OCI-LY3 (cell line): ENCODE results near the gene VIL1.

ENCODE experiments used
- H2AFZ ChIP-seq: fragments of 200-600, 300-600 bp; shearing (Covaris generic); 2 replicates; pipeline ENCODE4 v1.6.0; 2014; ENCODE audit warnings: antibody characterized with exemption, low read depth, low read length
- H3K27ac ChIP-seq: fragments of 200-600, 300-600 bp; sonication (generic); 2 replicates; pipeline ENCODE4 v1.5.1; 2014; ENCODE audit warnings: mild to moderate bottlenecking, low read length, moderate library complexity, mixed read lengths
- H3K27me3 ChIP-seq: fragments of 200-600, 300-600 bp; sonication (generic); 2 replicates; pipeline ENCODE4 v1.6.1; 2014; ENCODE audit warnings: low read depth, low read length, mixed read lengths
- H3K36me3 ChIP-seq: fragments of 200-600, 300-600 bp; sonication (generic); replicated peaks from 2 replicates; pipeline ENCODE3; 2014; ENCODE audit warnings: low read depth, low read length, mixed read lengths
- H3K4me1 ChIP-seq: fragments of 300-600, 200-600 bp; sonication (generic); 2 replicates; pipeline ENCODE4 v1.6.1; 2014; ENCODE audit warnings: low read length, mixed read lengths
- H3K4me2 ChIP-seq: fragments of 200-600, 300-600 bp; sonication (generic); 2 replicates; pipeline ENCODE4 v1.6.1; 2014; ENCODE audit warnings: low read length, mixed read lengths
- H3K4me3 ChIP-seq: fragments of 300-600, 200-600 bp; sonication (generic); 2 replicates; pipeline ENCODE4 v1.5.1; 2014; ENCODE audit warnings: antibody characterized with exemption, mild to moderate bottlenecking, low read length, moderate library complexity
- H3K79me2 ChIP-seq: fragments of 300-600, 200-600 bp; shearing (Covaris generic); 2 replicates; pipeline ENCODE4 v1.6.1; 2014; ENCODE audit warnings: mild to moderate bottlenecking, low read length, mixed read lengths
- H3K9ac ChIP-seq: fragments of 300-600, 200-600 bp; shearing (Covaris generic); 2 replicates; pipeline ENCODE4 v1.6.0; 2014; ENCODE audit warnings: mild to moderate bottlenecking, low read length, moderate library complexity
- H3K9me3 ChIP-seq: fragments of 200-600, 300-600 bp; shearing (Covaris generic); 2 replicates; pipeline ENCODE4 v1.6.1; 2014; ENCODE audit warnings: low read length, mixed read lengths; ENCODE audit not compliant: insufficient read depth
- H4K20me1 ChIP-seq: fragments of 200-600, 300-600 bp; sonication (generic); 2 replicates; pipeline ENCODE4 v1.6.1; 2016; ENCODE audit warnings: low read length, mixed read lengths; ENCODE audit not compliant: insufficient read depth
- CTCF ChIP-seq: fragments of 200-600, 300-600 bp; sonication (generic); IDR thresholded peaks from 2 replicates; pipeline ENCODE4 v1.5.1; 2014; ENCODE audit warnings: antibody characterized with exemption, low read length, low read depth
- EZH2phosphoT487 ChIP-seq: fragments of 200-600 bp; shearing (Covaris generic); IDR thresholded peaks from 2 replicates; pipeline ENCODE4 v1.6.1; 2018; ENCODE audit warnings: antibody characterized with exemption, mixed run types, low read depth

The VIL1 gene

GRCh38 chr2:218458598-218458997 lies 39.7 kb downstream of the VIL1 start:
- H2AFZ ChIP-seq, result no peak overlapping the region
- H3K4me3 ChIP-seq, result no peak overlapping the region
- H3K79me2 ChIP-seq, result no peaks in the 10 kb centered on the region
- no peaks in the 10 kb centered on the region for H3K27me3 ChIP-seq
- H3K4me1 ChIP-seq, result peaks cover 4% of the 10 kb centered on the region; the same call in 1 of the 2 replicates
- TF ChIP-seq CTCF (no peak), EZH2phosphoT487 (no peak)
- H3K36me3 ChIP-seq, result peaks cover 26% of the 10 kb centered on the region
- no peak overlapping the region for H3K4me2 ChIP-seq
- H3K9me3 ChIP-seq, result no peaks in the 10 kb centered on the region
- H4K20me1 ChIP-seq, result no peaks in the 10 kb centered on the region
- H3K9ac ChIP-seq, result no peak overlapping the region
- H3K27ac ChIP-seq, result no peak overlapping the region

GRCh38 chr2:218465987-218466633 lies 47.2 kb downstream of the VIL1 start:
- TF ChIP-seq EZH2phosphoT487, result no peak
- TF ChIP-seq CTCF, result peak; percentile 51
- Histone ChIP-seq H3K79me2 (no peaks in the 10 kb centered on the region), H3K27me3 (no peaks in the 10 kb centered on the region), H4K20me1 (no peaks in the 10 kb centered on the region), H3K4me1 (no peaks in the 10 kb centered on the region), H3K36me3 (peaks cover 6% of the 10 kb centered on the region), H3K4me2 (no peak overlapping the region), H3K4me3 (no peak overlapping the region), H3K27ac (no peak overlapping the region), H3K9ac (no peak overlapping the region), H2AFZ (no peak overlapping the region), H3K9me3 (no peaks in the 10 kb centered on the region)

DNA sequence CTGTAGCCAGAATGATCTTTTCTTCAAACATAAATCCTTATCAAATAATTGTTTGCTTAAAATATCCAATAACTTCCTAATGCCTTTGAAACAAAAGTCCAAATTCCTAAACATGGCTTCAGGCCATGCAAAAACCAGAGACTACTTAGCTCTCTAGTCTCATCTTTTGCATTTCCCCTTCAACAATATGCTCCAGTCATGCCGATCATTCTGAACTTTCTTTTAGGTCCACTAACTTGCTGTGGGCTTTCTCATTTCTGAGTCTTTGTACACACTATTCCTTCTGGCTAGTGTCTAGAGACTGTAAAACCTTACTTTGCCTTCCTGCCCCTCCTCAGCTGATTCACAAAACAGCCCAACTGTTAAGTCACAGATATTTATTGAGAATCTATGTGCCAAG lies 51.5 kb downstream of the VIL1 start:
- no peaks in the 10 kb centered on the region for H3K27me3 ChIP-seq
- no peaks in the 10 kb centered on the region for H3K4me1 ChIP-seq
- H3K79me2 ChIP-seq, result no peaks in the 10 kb centered on the region
- H3K9ac ChIP-seq, result no peak overlapping the region
- H3K9me3 ChIP-seq, result no peaks in the 10 kb centered on the region
- no peak overlapping the region for H2AFZ ChIP-seq
- no peak for TF ChIP-seq CTCF
- no peak for TF ChIP-seq EZH2phosphoT487
- no peak overlapping the region for H3K27ac ChIP-seq
- H3K4me3 ChIP-seq, result no peak overlapping the region
- H4K20me1 ChIP-seq, result no peaks in the 10 kb centered on the region
- H3K4me2 ChIP-seq, result no peak overlapping the region
- H3K36me3 ChIP-seq, result peaks cover 17% of the 10 kb centered on the region

- no peak overlapping the region for H3K4me3 ChIP-seq
- no peaks in the 10 kb centered on the region for H3K79me2 ChIP-seq
- no peaks in the 10 kb centered on the region for H4K20me1 ChIP-seq
- no peak overlapping the region for H2AFZ ChIP-seq
- H3K36me3 ChIP-seq, result peaks cover 17% of the 10 kb centered on the region
- H3K4me2 ChIP-seq, result no peak overlapping the region
- TF ChIP-seq CTCF (no peak), EZH2phosphoT487 (no peak)
- H3K27me3 ChIP-seq, result no peaks in the 10 kb centered on the region
- H3K9ac ChIP-seq, result no peak overlapping the region
- H3K9me3 ChIP-seq, result no peaks in the 10 kb centered on the region
- no peaks in the 10 kb centered on the region for H3K4me1 ChIP-seq
- H3K27ac ChIP-seq, result no peak overlapping the region
Observed at GRCh38 chr2:218471036-218471435, 52.1 kb downstream of the VIL1 start.
